Measurements from ENCODE around the gene ZKSCAN1.

Gene ZKSCAN1

GRCh38 chr7:100040575-100040974 lies 25.2 kb downstream of the ZKSCAN1 start:
- no peak for DNase-seq

DNA sequence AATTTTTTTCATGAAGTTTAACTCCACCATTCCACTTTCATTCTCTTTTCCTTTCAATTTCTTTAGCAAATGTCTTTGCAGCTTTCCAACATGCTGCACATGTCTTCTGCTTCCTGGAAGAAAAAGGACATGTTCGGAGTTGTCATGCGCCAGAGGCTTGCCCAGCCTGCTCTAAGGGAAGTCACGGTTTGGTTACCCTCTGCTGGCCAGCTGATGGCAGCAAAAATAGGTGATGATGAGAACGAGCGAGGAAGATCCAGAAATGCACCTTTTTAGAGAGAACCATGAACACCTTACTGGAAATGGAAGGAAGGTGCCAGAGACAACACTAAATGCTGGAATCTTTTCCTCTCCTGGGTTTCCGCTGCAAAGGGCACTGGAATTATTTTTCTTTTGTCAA lies 29.3 kb downstream of the ZKSCAN1 start:
- DNase-seq = no peak

- DNase-seq = no peak
Observed at GRCh38 chr7:100048680-100049079, 33.3 kb downstream of the ZKSCAN1 start.

DNA sequence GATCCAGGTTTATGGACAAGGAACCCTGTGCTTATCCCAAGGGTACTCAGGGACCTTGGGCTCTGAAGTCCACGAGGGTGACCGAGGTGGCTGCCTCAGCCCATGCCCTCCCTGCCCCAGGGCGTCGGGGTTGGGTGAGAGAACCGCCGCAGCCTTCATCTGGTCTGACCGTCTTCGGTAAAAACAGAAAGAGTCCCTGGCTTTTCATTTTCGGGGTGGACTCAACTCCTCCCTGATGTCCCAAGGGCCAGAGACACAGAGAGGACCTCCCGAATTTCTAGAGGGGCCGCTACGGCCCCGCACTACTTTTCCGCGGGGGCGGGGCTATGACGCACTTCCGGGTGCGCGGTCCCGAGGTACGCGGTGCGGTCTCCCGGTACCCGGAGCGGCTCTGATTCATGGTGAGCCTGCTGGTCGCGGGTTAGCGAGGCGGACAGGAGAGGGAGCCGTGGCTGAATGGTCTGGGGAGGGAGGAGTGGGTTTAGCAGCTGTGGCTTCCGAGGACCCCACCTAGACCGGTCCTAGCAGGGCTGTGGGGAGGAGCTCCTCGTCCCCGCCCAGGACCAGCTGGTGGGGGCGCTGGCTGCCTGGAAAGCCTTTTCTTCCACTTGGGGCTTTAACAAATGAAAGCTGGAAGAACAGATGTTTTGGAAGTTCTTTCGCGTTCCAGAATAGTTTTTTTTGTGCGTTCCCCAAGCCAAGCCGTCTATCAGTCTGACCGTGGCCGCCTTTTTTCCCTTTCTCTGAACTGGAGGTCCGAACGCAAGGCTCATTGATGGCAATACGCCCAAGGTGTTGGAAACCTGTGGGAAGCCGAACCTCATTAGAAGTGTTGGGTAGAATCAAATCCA lies 34.3 kb downstream of the ZKSCAN1 start, which contains the start of gene ZSCAN21:
Gene ZSCAN21 (plus strand): TSS at position 334 of the 851 bp plus-strand sequence. CDS start 7,233 bp downstream, outside the sequence.
- DNase-seq = peak; percentile 61

DNA sequence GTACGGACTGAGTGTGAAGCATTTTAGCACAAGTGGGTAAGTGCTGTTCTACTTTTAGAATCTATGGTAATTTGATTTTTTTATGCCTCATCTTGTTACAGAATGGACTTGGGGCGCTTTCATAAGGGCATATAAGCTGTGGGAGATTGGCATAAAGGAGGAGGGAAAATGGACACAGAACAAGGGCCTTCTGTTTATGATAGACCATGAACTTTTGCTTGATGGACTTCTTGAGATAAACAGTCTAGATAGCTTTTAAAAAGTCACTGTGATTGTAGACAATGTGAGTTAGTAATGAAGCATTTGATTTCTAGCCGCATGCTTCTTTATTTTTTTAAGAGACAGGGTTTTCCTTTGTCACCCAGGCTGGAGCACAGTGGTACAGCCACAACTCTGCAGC lies 36.2 kb downstream of the ZKSCAN1 start:
- no peak for DNase-seq

- DNase-seq = peak; percentile 77
Observed at GRCh38 chr7:100053215-100053614, 37.8 kb downstream of the ZKSCAN1 start.

- no peak for DNase-seq
Observed at GRCh38 chr7:100057006-100057405, 41.6 kb downstream of the ZKSCAN1 start.

- DNase-seq = no peak
Observed at GRCh38 chr7:100059251-100059739, 43.9 kb downstream of the ZKSCAN1 start.

GRCh38 chr7:100061518-100062193 lies 46.3 kb downstream of the ZKSCAN1 start:
- DNase-seq = no peak

DNA sequence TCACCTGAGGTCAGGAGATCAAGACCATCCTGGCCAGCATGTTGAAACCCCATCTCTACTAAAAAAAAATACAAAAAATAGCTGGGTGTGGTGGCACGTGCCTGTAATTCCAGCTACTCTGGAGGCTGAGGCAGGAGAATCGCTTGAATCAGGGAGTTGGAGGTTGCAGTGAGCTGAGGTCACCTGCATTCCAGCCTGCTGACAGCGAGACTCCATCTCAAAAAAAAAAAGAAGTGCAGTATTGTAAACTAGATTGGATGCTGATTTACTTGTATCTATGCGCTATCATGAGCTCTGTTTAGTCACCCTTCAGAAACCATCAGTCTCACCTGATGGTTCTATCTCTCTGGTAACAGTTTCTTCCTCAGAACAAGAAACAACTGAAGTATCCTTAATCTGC lies 48.0 kb downstream of the ZKSCAN1 start:
- no peak for DNase-seq

DNA sequence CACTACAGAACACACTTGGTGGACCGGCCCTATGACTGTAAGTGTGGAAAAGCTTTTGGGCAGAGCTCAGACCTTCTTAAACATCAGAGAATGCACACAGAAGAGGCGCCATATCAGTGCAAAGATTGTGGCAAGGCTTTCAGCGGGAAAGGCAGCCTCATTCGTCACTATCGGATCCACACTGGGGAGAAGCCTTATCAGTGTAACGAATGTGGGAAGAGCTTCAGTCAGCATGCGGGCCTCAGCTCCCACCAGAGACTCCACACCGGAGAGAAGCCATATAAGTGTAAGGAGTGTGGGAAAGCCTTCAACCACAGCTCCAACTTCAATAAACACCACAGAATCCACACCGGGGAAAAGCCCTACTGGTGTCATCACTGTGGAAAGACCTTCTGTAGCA lies 48.8 kb downstream of the ZKSCAN1 start:
- DNase-seq = no peak

DNA sequence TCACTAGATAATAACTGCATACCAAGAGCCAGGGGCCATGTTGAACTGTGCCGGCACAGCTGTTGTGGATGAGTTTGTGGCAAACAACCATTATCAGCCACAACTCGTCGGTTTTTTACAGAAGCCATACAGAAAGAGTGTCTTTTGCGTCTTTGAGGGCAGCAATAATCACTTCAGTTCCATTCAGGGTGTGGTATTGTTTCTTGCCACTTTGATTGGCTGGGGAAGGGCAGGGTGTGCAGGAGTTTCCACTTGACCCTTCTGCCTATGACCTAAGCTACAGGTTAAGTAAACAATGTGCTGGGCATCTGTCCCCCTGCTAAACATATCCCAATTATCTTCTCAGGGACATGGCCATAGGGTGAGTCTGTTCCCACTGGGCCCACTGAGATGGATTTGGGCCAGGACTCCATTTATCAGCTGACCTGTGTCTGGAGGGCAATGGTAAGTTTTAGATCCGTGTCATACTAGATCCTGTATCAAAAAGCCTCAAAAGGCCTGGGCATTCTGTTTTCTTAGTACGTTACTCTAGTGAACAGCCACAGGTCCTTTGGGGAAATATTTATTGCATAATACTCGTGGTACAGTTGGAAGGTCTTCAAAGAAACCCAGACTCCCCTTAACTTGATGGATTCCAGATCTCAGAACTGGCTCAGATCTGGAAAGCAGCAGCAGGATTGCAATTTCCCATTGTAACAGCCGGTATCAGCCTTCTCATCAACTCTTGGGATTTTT lies 50.2 kb downstream of the ZKSCAN1 start:
- no peak for DNase-seq

DNA sequence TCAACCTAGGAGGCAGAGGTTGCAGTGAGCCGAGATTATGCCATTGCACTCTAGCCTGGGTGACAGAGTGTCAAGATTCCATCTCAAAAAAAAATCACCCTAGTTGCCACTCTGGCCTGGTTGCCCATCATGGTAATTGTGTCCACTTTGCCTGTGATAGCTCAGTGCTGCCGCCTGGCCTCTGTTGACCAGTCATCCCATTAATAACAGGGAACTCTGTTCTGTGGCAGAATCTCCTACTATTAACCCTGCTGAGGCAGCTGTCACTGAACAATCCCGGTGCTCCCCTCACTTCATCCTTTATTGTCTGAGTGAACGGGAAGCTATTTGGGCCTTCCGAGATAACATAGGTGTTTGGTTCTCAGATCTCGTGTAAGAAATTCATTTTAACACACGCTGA lies 51.6 kb downstream of the ZKSCAN1 start:
- no peak for DNase-seq

- no peak for DNase-seq
Observed at GRCh38 chr7:100069991-100070390, 54.6 kb downstream of the ZKSCAN1 start.

- DNase-seq = no peak
Observed at GRCh38 chr7:100071018-100071723, 55.8 kb downstream of the ZKSCAN1 start.

GRCh38 chr7:100072462-100072861 lies 57.1 kb downstream of the ZKSCAN1 start:
- DNase-seq = no peak

DNA sequence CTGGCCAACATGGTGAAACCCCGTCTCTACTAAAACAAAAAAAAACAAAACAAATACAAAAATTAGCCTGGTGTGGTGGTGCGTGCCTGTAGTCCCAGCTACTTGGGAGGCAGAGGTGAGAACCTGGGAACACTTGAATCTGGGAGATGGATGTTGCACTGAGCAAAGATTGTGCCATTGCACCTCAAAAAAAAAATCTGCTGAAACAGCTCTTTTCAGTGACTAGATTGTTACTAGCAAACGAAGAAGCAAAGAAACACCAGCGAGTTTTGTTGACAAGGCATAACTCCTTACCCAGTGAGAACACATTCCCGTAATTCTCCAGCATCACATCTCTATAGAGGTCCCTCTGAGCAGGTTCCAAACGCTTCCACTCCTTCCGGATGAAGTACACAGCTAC lies 59.4 kb downstream of the ZKSCAN1 start:
- no peak for DNase-seq

DNA sequence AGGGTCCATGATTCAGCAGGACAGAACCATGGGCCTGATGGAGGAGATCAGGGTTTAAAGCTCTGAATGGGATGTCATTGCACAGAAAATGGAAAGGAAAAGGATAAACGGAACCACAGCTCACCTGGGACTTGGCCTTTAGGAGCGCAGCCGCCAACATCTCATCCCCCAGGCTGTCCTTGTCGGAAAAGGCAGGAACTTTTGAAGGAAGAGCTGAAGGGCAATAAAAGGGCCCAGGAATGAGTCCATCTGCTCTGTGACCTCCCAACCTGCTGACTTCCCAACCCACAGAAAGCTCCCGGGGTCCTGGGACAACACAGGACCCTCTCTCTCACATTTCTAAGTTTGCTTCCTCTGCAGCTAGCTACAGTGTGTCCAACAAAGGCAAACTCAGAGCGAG lies 60.0 kb downstream of the ZKSCAN1 start:
- no peak for DNase-seq

- no peak for DNase-seq
Observed at GRCh38 chr7:100077205-100077604, 61.8 kb downstream of the ZKSCAN1 start.

DNA sequence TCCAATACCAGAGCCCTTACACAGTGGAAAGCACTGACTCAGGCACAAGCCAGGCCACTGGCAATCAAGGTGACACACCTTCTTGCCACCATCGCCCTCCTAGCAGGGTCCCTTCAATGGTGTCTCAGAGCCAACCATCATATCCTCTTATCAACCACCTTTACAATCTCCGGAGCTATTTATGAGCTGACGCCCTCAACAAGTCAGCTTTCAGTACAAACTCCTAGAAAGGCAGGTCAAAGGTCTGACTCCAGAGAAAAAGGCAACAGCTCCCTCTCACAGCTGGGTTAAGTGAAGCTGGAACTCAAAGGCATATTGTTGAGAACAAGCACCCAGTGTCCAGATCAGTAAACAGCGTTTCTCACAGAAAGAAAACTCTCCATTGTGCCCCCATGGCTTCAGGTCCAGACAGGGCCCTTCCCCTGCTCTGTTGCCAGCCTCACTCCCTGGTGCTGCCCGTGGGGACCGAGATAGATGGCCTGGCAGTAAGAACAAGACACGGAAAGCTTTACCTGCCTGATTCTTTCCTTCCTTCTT lies 63.7 kb downstream of the ZKSCAN1 start:
- DNase-seq = no peak

- no peak for DNase-seq
Observed at GRCh38 chr7:100080907-100081534, 65.6 kb downstream of the ZKSCAN1 start.

DNA sequence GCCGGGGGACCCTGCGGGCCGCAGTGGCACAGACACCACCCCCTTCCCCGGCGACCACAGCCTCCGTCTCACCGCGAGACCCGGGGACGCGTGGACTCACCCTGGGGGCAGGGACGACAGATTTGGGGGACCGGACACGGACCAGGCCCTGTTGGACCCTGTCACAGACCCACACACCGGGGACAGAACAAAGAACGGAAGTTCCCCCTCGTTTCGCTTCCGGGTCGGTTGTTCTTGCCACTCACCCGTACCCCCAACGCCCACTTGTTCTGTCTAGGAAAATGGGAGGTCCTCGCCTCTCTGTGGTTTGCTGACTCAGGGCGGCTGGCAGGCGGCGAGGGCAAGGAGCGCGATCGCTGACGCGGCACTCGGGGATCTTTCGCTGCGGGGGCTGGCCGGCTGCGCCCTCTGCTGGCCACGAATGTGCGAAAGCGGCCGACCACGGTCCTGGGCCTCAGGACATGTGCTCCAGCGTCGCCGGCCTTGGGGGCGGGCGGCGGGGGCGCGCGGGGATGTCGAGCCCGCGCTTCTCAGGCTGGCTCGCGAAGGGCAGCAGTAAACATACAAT lies 66.2 kb downstream of the ZKSCAN1 start, which contains the start of gene ZNF3:
Gene ZNF3 (minus strand): TSS at position 189 of the 568 bp plus-strand sequence. CDS start 4,366 bp downstream, outside the sequence.
- DNase-seq = peak; percentile 96

Data from NCI-H1694 treated with DMSO at 0.1 percent for 48 hours (cell line).